GM18498 (cell line): ENCODE data around the gene PML.
"Not testable (repeated sequence)": the region's sequence is repeated elsewhere in the genome, so short reads cannot be mapped to it uniquely, and the experiment has no call there.

Source experiments
- ATAC-seq: cut with Tn5 transposase; IDR thresholded peaks from one replicate; pipeline ENCODE4 v1.9.1; 2021; ENCODE audit warnings: mild to moderate bottlenecking, moderate library complexity; ENCODE audit not compliant: unreplicated experiment

The PML gene

GRCh38 chr15:73957276-73957675 is 37.2 kb upstream of the PML start:
- no peak for ATAC-seq

DNA sequence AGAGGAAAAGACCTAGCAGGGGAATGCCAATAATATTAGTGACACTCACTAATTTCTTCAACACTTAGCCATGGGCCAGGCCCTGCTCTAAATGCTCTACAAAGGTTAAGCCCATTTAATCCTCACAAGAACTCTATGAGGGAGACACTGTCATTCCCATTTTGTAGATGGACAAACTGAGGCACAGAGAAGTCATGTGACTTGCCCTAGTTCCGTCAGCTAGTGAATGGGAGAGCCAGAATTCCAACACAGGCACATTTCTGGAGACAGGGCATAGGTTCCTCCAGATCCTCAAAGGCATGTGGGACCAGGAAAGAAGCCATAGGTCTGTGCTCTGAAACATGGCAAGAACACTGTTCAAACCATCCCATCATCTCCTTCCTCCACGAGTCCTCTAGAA is 36.7 kb upstream of the PML start:
- ATAC-seq = no peak

DNA sequence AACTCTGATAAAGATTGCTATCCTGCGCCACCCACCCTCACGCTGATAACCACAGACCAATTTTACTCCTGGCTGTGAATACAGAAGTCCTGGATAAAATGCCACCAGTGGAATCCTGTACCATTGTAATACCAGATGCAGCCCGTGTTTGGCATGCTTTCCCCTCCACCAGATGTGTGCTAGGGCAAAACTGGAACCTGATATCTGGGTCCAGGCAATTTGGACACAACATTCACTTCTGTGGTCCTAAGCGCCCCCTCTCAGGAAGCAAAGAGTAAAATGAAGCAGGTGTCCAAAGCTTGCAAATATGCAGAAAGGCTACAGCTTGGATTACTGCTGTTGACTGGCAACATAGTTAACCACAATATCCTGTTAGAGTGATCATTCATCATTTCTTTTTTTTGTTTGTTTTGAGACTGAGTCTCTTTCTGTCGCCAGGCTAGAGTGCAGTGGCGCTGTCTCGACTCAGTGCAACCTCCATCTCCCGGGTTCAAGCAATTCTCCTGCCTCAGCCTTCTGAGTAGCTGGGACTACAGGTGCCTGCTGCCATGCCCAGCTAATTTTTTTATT is 35.4 kb upstream of the PML start:
- ATAC-seq = no peak

GRCh38 chr15:73959801-73960200 is 34.7 kb upstream of the PML start:
- no peak for ATAC-seq

- ATAC-seq = not testable (repeated sequence)
Measured at GRCh38 chr15:73960472-73961070, 33.9 kb upstream of the PML start.

GRCh38 chr15:73962433-73962832 is 32.1 kb upstream of the PML start:
- ATAC-seq = no peak

GRCh38 chr15:73964736-73965093 is 29.8 kb upstream of the PML start:
- peak; percentile 59 for ATAC-seq

DNA sequence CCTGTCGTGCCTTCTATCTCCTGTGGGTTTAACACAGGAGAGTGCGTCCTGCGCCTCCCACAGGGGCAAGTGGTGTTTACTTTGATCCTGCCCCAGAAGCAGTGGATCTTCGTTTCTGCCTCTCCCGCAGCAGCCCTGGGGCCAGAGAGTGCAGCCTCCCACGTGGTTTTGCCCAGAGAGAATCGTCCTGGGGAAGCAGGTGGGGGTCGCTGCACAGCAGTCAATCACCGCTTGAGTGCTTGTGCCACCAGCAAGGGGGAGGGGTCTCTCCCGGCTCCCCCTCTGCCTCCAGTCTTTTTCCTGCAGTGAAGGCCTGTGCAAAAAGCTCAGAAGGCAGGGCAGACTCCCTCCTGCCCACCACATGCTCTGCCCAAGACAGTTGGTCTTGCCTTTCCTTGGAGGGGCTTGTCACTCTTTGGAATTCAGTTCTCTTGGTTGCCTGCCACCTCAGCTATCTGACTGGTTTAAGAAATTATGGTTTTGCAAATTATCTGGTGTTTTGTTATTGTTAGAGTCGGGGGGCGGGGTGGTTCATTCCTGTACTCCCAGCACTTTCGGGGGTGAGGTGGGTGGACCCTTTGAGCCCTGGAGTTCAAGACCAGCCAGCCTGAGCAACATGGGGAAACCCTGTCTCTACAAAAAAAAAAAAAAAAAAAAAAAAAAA is 29.3 kb upstream of the PML start:
- peak; percentile 28 for ATAC-seq

- peak; percentile 77 for ATAC-seq
Measured at GRCh38 chr15:73965758-73966113, 28.8 kb upstream of the PML start.

GRCh38 chr15:73968461-73968860 is 26.1 kb upstream of the PML start:
- no peak for ATAC-seq

DNA sequence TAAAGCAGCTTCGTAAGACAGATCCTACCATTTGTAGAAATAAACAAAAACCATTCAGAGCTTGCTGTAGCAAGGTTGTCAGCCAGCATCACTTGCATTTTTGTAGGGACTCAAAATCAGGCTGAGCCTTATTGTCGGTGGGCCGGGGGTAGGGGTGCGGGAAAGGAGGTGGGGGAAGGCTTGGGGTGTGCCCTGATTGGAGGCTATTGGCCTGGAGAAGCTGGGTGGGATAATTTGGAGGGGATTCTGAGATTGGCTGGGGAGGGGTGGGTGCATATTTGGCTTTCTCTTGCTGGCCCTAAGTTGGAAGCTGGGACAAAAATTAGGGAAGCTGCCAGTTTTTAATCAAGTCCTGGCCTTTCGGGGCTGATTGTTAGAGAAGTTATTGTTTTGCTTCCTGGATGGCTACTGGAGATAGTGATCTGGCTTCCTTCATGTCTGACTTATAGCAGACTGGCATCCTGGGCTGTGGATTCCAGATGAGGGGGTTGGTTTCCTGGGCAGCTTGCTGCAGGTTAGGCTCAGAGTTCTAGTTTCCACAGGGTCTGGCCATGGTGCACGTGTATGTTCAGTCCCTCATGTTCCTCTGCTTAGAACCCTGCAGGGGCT is 25.3 kb upstream of the PML start:
- ATAC-seq = no peak

GRCh38 chr15:73972984-73973682 is 21.4 kb upstream of the PML start:
- ATAC-seq = peak; percentile 44

GRCh38 chr15:73973683-73974200 is 20.8 kb upstream of the PML start:
- ATAC-seq = not testable (repeated sequence)

- ATAC-seq = not testable (repeated sequence)
Measured at GRCh38 chr15:73975440-73976125, 18.9 kb upstream of the PML start.

- ATAC-seq = no peak
Measured at GRCh38 chr15:73978896-73979295, 15.6 kb upstream of the PML start.

DNA sequence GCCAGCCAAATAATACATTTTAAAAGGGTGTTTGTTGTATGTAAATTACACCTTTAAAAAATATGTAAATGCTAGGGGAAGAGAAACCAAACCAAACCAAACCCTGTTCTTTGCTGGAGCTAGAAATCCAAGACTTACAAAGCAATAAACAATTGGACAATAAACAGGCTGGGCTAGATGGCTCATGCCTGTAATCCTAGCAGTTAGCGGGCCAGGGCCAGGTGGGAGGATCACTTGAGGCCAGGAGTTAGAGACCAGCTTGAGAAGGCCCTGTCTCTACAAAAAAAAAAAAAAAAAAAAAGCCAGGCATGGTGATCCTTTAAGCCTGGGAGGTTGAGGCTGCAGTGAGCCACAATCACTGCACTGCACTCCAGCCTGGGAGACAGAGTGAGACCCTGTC is 14.9 kb upstream of the PML start:
- ATAC-seq = no peak

DNA sequence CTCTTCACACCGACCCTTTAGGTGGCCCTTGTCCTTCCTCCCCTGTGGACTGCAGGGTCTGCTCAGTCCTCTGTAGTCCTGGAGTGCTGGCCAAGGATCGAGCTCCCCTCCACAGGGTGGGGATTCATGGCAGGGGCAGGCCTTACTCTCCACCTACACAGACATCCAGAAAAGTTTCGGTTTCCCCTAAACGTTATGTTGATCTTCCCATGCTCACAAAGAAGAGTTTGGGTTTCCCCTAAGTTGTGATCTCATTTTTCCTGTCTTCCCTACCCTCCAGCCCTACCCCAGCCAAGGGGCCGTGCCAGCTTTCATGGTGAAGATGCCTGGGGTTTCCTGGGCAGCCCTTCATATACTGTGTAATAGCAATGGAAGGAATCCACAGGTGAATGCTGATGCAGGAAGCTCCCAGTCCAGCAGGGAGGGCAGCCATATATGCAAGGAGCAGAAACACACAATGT is 12.7 kb upstream of the PML start:
- no peak for ATAC-seq

DNA sequence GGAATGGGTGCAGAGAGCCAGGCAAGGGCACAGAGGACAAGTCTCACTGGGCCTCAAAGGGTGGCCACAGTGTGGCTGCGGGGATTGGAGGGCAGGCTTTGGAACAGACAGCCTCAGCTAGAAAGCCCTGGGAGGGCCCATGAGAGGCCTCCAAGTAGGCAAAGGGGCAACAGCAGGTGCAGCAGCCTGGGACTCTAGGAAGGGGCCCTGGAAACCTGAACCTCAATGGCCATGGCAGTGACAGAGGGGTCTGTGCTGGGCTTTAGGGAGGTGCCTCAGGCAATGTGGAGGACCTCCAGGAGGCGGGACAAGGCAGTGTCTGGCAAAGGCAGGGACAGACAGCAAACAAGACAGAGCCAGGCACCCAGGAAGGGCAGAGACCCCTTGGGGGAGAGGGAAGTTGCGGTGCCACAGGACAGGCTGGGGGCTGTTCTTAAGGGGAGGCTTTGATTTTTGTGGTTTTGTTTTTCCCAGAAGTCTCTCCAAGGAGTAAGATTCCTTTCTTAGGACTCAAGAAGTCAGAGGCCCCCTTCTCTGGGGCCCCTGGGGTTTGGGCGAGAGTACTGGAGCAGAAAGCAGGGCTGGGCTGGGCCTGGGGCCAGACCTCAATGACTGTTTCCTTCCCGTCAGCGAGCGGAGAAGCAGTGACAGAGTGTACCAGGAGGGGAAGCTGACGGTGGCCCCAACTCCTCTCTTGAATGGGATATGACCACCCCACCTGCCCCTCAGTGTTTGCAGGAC is 12.1 kb upstream of the PML start:
- ATAC-seq = no peak

- no peak for ATAC-seq
Measured at GRCh38 chr15:73983211-73983727, 11.2 kb upstream of the PML start.

DNA sequence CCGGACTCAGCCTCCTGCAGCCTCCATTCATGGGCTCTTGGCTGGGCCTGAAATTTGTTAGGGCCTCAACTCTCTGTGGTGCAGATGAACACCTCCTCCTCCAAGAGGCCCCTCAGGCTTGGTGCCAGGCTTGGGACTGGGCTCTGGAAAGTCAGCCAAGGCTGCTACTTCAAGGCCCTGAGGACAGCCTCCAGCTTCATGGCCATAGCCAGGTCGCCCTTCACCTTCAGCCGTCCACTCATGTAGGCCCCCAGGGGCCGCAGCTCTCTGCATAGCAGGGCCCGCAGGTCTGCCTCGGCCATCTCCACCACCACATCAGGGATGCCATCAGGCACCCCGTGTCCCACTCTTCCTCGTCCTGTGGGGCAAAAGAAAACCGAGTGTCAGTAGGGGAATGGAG is 10.7 kb upstream of the PML start:
- no peak for ATAC-seq
